ENCODE measurements around the gene PATJ.
A peak's percentile ranks its signal among the peaks of the same experiment; 100 is the strongest.

Gene PATJ

GRCh38 chr1:62011006-62011405 is 268.7 kb downstream of the PATJ start:
- no peak for DNase-seq

- no peak for DNase-seq
Observed at GRCh38 chr1:62012095-62012494, 269.8 kb downstream of the PATJ start.

GRCh38 chr1:62012836-62013235 is 270.6 kb downstream of the PATJ start:
- DNase-seq: no peak

GRCh38 chr1:62013264-62013663 is 271.0 kb downstream of the PATJ start:
- no peak for DNase-seq

GRCh38 chr1:62022382-62022983 is 280.2 kb downstream of the PATJ start:
- peak; percentile 61 for DNase-seq

GRCh38 chr1:62024690-62025089 is 282.4 kb downstream of the PATJ start:
- DNase-seq: no peak

GRCh38 chr1:62025154-62025553 is 282.9 kb downstream of the PATJ start:
- no peak for DNase-seq

- no peak for DNase-seq
Observed at GRCh38 chr1:62025892-62026291, 283.6 kb downstream of the PATJ start.

GRCh38 chr1:62029704-62030103 is 287.4 kb downstream of the PATJ start:
- DNase-seq: no peak

- DNase-seq: no peak
Observed at GRCh38 chr1:62034790-62035189, 292.5 kb downstream of the PATJ start.

- DNase-seq: no peak
Observed at GRCh38 chr1:62037274-62037673, 295.0 kb downstream of the PATJ start.

GRCh38 chr1:62038594-62039284 is 296.5 kb downstream of the PATJ start:
- no peak for DNase-seq

GRCh38 chr1:62040450-62040849 is 298.2 kb downstream of the PATJ start:
- no peak for DNase-seq

GRCh38 chr1:62040973-62041372 is 298.7 kb downstream of the PATJ start:
- no peak for DNase-seq

- no peak for DNase-seq
Observed at GRCh38 chr1:62043154-62043553, 300.9 kb downstream of the PATJ start.

- DNase-seq: no peak
Observed at GRCh38 chr1:62045574-62045973, 303.3 kb downstream of the PATJ start.

- DNase-seq: no peak
Observed at GRCh38 chr1:62046927-62047326, 304.6 kb downstream of the PATJ start.

GRCh38 chr1:62050165-62050564 is 307.9 kb downstream of the PATJ start:
- no peak for DNase-seq

- no peak for DNase-seq
Observed at GRCh38 chr1:62052946-62053345, 310.7 kb downstream of the PATJ start.

GRCh38 chr1:62054188-62054587 is 311.9 kb downstream of the PATJ start:
- no peak for DNase-seq

GRCh38 chr1:62057230-62057629 is 314.9 kb downstream of the PATJ start:
- DNase-seq: no peak

- DNase-seq: no peak
Observed at GRCh38 chr1:62057641-62058290, 315.5 kb downstream of the PATJ start.

GRCh38 chr1:62058956-62059355 is 316.7 kb downstream of the PATJ start:
- DNase-seq: no peak

GRCh38 chr1:62062087-62062486 is 319.8 kb downstream of the PATJ start:
- DNase-seq: no peak

All from NCI-H1417 treated with DMSO at 0.1 percent for 48 hours (cell line).